Stimulated activated CD4-positive, alpha-beta T cell treated with anti-CD3 and anti-CD28 coated beads, Interleukin-4, amount 100 ng/mL, for 48 hours (primary cell): ENCODE data around the gene ANXA6.

Experiments used
- DNase-seq, 2 donors: peaks; one replicate each; pipeline ENCODE4 v3.0.0-alpha.2; 2020; ENCODE audit warnings: low read depth in 2 of 2

The ANXA6 gene

GRCh38 chr5:151153300-151153699, 4.3 kb downstream of the ANXA6 start:
- no peak for DNase-seq

- DNase-seq: peak in 1 of 2 donors; percentile 67
Observed at GRCh38 chr5:151151793-151152192, 5.8 kb downstream of the ANXA6 start.

- DNase-seq: no peak
Observed at GRCh38 chr5:151151263-151151660, 6.3 kb downstream of the ANXA6 start.

- DNase-seq: peak in 1 of 2 donors; percentile 47
Observed at GRCh38 chr5:151150471-151151262, 6.9 kb downstream of the ANXA6 start.

GRCh38 chr5:151148583-151148982, 9.0 kb downstream of the ANXA6 start:
- DNase-seq: no peak

DNA sequence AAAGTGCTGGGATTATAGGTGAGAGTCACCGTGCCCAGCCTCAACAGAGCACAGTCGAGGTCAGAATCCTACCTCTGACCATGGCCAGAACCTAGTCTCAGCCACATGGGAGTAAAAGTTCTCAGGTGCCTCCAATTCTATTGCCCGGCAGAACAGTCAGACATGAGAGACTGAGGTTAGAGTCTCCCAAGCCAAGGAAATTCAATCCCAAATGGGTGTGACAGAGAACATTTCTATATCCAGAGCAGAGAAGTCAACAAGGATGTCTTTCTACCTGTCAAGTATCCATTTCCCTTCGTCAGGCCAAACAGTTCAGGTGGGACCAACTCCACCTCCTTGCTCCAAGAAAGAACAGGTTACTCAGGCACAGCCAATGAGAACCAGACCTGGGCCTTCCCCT, 10.5 kb downstream of the ANXA6 start:
- DNase-seq: no peak

GRCh38 chr5:151146061-151146460, 11.5 kb downstream of the ANXA6 start:
- no peak for DNase-seq

DNA sequence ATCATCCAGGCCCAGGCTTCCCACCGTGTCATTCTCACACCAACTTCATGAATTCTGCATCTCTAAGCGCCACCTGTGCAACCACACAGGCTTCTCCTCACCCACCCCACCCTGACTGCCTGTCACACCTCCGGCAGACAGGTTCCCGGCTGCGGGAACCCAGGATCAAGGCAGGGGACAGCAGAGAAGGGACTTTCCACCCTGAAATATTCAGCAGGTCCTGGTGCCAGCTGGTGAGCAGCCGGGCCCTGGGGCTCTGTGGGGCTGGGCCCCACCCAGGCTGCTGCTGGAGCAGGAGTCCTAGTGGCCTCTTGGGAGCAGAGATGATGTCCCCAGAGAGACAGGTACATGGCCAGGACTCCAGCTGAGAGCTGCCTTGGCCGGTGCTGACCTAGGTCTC, 12.7 kb downstream of the ANXA6 start:
- no peak for DNase-seq

DNA sequence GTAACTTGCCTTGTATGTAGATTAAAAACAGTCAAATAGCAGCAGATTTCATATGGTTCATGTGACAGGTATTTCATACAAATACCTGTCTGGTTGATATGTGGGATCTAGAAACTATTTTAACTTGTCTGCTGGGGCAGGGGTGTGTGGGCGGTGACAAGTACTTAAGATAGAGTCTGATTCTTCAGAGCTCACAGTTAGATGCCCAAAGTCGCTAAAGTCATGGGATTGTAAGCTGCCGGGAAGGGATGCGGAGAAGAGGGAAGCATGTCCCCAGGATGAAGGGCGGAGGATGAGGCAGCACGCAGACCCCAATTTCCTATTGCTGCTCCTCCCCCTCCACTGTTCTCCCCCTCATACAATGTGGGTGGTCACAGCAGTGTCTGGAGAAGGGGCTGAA, 13.3 kb downstream of the ANXA6 start:
- no peak for DNase-seq

- DNase-seq: no peak
Observed at GRCh38 chr5:151143645-151144044, 13.9 kb downstream of the ANXA6 start.

DNA sequence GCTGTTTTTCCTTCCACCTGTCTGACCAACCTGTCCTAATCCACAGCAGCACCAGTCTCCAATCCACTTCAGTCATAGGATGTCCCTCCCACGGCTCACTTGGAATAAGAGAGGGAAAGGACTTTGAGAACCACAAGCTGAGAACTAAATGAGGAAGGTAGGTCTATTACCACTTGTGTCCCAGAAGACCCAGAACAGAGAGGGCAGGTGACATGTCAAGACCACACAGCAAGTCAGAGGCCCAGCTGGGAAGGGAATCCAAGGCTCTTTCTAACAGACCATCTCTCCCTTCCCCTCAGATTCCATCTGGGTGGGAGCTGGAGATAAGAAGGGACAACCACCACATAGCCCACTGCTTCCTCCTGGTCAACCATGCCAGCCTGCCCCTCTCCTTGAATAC, 14.6 kb downstream of the ANXA6 start:
- no peak for DNase-seq

DNA sequence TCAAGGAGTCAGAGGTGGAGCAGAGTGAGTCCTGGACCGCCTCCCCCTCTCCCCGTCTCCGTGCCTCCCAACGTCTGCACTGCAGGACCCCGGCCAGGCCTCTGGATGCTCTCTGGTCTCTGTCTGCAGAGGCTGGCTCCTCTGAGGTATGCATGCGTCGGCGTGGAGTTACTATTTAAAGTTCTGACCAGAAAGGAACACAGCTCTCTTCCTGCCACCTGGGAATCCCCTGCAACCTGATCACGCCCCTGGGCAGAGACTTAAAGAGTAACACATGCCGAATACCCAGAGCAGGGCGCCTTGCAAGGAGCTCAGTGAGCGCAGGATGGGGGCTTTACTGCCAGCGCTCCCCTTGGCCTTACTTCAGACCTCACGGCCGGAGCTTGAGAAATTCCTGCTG, 16.0 kb downstream of the ANXA6 start:
- peak in 1 of 2 donors; percentile 49 for DNase-seq

DNA sequence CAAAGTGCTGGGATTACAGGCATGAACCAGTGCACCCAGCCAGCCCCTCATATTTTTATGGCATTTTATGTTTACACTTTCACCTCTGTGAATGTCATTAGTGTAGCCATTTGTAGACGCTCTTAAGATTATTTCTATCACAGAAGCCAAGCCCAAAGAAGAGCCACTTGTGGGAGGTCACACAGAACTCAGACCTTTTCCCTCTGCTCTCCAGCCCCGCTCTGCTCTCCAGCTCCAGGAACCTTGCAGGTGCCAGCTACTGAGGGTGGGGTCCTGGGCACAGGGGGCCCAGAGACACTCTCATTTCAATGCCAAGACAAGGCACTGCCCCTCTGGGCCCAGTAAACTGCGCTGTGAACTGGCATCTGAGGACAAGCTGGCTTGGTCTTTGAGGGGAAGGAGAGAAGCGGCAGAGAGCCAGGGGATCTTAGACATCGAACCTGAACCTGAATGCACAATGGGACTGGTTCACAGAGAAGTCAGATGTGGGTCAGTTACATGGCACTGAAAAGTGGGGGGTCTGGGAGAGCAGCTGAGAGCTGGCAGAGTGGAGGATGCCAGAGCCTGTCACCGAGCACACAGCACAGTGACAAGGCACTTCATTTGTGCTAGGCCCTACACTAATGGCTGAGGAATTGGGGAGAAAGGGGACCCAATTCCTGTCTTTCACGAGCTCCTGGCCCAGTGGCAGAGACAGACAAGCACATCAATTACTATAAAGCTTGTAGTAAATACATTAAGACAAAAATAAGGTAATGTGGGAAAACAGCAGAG, 16.7 kb downstream of the ANXA6 start:
- no peak for DNase-seq

GRCh38 chr5:151139646-151140045, 17.9 kb downstream of the ANXA6 start:
- no peak for DNase-seq

DNA sequence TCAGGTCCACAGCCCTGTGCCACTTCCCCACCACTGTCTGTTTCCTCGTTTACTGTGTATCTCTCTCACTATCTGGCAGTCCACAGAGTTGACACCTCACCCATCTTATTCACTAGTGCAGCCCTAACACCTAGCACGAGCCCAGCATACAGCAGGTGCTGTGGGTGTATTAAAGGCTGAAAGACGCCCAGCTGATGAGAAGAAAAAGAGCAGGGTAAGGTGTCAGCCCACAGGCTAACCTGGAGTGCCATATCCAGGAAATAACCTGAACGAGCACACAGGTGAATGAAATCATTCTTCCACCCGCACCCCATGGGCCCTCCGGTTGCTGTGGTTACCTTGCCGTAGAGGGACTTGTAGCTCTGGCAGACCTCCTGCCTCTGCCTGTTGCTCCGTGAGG, 18.6 kb downstream of the ANXA6 start:
- no peak for DNase-seq

DNA sequence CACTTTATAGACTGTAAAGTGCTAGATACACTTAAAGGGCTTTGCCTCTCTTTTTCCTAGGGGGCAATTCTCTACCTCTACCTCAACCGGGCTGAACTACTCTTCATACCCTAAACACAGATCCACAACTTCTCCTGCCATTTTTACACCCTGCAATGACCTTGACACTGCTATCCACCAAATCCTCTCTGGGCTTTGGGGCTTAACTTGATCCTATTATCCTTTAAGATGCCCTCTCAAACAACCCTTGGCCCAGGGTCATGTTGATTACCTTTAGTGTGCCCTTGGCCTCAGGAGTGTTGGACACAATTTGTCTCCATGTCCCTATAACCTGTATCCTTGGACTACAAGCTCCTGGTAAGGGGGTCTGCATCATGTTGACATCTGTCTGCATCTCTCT, 19.5 kb downstream of the ANXA6 start:
- DNase-seq: no peak

- no peak for DNase-seq
Observed at GRCh38 chr5:151137067-151137825, 20.3 kb downstream of the ANXA6 start.

GRCh38 chr5:151134228-151134627, 23.4 kb downstream of the ANXA6 start:
- DNase-seq: no peak

- DNase-seq: no peak
Observed at GRCh38 chr5:151132963-151133362, 24.6 kb downstream of the ANXA6 start.

DNA sequence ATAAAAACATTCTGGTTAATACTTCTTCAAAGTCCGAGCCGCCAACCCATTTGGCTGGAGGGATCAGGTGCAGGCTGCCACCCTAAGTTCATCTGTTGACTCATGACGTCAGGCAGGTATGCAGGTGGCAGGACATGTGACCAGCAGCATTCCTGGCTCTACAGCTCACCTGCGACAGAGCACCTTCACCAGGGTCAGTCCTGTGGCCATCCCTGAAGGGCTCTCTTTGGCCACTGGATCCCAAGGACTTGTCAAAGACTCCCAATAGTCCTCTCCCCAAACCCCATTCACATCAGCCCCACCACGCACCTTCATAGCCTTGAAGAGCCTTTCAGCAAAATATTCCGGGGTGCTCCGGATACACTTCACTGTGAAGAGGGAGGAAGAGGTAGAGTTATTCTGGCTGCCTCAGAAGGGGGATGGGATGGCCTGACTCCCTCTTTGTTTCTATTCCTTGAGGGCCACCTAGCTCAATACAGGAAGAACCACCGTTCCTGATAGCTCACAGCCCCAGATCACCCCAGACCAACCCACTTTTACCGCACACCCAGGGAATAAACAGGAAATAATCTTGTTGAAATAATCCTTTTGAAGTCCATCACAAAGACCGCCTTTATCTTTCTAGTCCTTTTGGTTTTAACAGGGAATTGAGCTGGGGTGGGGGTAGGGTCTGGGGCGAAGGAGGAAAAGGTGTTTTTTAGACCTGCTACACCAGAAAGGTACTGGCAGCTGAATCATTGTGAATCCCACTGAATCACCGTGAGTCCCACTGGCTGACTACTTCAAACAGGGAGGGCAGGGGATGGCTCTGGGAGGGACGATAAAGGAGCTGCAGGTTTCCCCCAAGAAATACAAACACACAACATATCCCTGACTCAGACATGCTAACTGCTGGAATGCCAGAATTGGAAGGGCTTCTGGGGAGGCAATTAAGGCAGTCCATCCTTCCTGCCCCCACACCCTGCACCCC, 26.4 kb downstream of the ANXA6 start:
- no peak for DNase-seq

- no peak for DNase-seq
Observed at GRCh38 chr5:151130235-151130921, 27.2 kb downstream of the ANXA6 start.
